ENCODE measurements around the gene NFKBIA.

DNA sequence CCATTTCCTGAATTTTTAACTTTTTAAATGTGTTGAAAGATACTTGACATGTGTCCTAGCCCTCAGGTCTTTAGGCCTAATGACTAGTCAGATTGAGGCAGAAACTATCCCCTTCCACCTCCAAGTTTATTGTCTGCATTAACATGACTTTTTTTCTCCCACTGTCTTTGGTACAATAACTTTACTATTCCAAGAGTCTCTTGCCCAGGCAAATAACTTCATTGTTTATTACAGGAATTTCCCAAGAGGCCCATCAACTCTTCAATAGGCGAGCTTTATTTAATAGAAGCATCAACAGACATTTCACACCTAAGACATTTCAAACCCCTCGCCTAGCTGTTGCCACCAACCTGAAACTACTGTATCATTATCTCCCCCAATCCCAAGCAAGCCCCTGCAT is 10.7 kb downstream of the NFKBIA start:
- TF ChIP-seq, protein P1, sequence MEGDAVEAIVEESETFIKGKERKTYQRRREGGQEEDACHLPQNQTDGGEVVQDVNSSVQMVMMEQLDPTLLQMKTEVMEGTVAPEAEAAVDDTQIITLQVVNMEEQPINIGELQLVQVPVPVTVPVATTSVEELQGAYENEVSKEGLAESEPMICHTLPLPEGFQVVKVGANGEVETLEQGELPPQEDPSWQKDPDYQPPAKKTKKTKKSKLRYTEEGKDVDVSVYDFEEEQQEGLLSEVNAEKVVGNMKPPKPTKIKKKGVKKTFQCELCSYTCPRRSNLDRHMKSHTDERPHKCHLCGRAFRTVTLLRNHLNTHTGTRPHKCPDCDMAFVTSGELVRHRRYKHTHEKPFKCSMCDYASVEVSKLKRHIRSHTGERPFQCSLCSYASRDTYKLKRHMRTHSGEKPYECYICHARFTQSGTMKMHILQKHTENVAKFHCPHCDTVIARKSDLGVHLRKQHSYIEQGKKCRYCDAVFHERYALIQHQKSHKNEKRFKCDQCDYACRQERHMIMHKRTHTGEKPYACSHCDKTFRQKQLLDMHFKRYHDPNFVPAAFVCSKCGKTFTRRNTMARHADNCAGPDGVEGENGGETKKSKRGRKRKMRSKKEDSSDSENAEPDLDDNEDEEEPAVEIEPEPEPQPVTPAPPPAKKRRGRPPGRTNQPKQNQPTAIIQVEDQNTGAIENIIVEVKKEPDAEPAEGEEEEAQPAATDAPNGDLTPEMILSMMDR (optimal IDR thresholded peaks at IDR 0.05 in 1 of 3, IDR thresholded peaks at IDR 0.05 in 1 of 3, conservative IDR thresholded peaks at IDR 0.05 in 1 of 3; ENCODE audit: extremely low read depth in 1 of 3, insufficient read depth in 2 of 3, low read length in 3 of 3): no peak
- no peak for TF ChIP-seq EZH2 (IDR thresholded peaks at IDR 0.05; ENCODE audit: low read length)

Measured in keratinocyte (primary cell).